ENCODE results near the gene DDX23. TPM values are rescaled to one million over a fixed set of nuclear protein-coding genes. Genes with fewer than 3 reads are reported as not detected.

Gene DDX23
- polyA plus RNA-seq, 1 of the 3 experiments (the other 2 are of a cell fraction), result 50.4 TPM

GRCh38 chr12:48795550-48796455 is 56.2 kb downstream of the DDX23 start (continued):
- no peak for TF ChIP-seq USF2 (IDR thresholded peaks at IDR 0.05; ENCODE audit: borderline replicate concordance, low read depth, low read length)
- TF ChIP-seq EP300 (IDR thresholded peaks at IDR 0.05; ENCODE audit: borderline replicate concordance in 1 of 2, low read depth in 1 of 2, low read length in 1 of 2), result no peak
- no peak for TF ChIP-seq GABPA (IDR thresholded peaks at IDR 0.05; ENCODE audit: low read depth)
- TF ChIP-seq PBX3 (IDR thresholded peaks at IDR 0.05), result no peak
- no peak for TF ChIP-seq RXRA (IDR thresholded peaks at IDR 0.05; ENCODE audit: borderline replicate concordance, low read depth)
- TF ChIP-seq CHD2 (IDR thresholded peaks at IDR 0.05; ENCODE audit: low read length, partially characterized antibody), result peak; percentile 48
- TF ChIP-seq ZBTB33 (IDR thresholded peaks at IDR 0.05; ENCODE audit: borderline replicate concordance, low read depth), result no peak
- no peak for TF ChIP-seq TCF12 (IDR thresholded peaks at IDR 0.05)

GRCh38 chr12:48794870-48795269 is 57.1 kb downstream of the DDX23 start:
- H3K27me3 ChIP-seq (ENCODE audit: insufficient read depth), result no peaks in the 10 kb centered on the region
- H3K9me2 ChIP-seq, result no peaks in the 10 kb centered on the region
- H3K9ac ChIP-seq, result no peak overlapping the region
- H3K27ac ChIP-seq (ENCODE audit: low read depth in 2 of 2, low read length in 1 of 2), result no peak overlapping the region
- no peak for DNase-seq
- H3K4me1 ChIP-seq (ENCODE audit: control insufficient read depth in 1 of 2, insufficient read depth in 2 of 2, low read depth in 1 of 2, low read length in 1 of 2), result peaks cover 0 to 4% of the 10 kb centered on the region in 2 experiments; a peak in 1 of 4 replicates
- WGBS (ENCODE audit: low lambda C conversion rate), result 86% methylated on average over 3 of the region's 3 CpGs
- CTCF ChIA-PET, result interaction anchor here (0.7 to 15.6 kb wide), 22 partner anchors 13 to 251 kb away, joined by 3 to 234 read pairs (median 6); partner anchors contain the start of genes DDN and KANSL2
- H3K9me3 ChIP-seq, result no peaks in the 10 kb centered on the region
- H3K4me2 ChIP-seq, result no peak overlapping the region
- no peak overlapping the region for H2AFZ ChIP-seq (ENCODE audit: low read depth)
- POLR2A ChIA-PET, result no interaction called here
- H3K4me3 ChIP-seq (ENCODE audit: low read depth in 2 of 2, low read length in 1 of 2), result no peak overlapping the region
- no peaks in the 10 kb centered on the region for H3K79me2 ChIP-seq (ENCODE audit: insufficient read depth)
- H3K36me3 ChIP-seq (replicated peaks in 1 of 2; ENCODE audit: control insufficient read depth in 1 of 2, insufficient read depth in 2 of 2, low read length in 1 of 2), result no peaks in the 10 kb centered on the region
- H4K20me1 ChIP-seq (ENCODE audit: insufficient read depth), result no peaks in the 10 kb centered on the region
- H3F3A ChIP-seq (replicated peaks; ENCODE audit: insufficient read depth), result no peaks in the 10 kb centered on the region
- TF ChIP-seq RCOR1 (IDR thresholded peaks at IDR 0.05; ENCODE audit: low read length) (no peak), GATA2 (CRISPR knock-in tag; IDR thresholded peaks at IDR 0.05) (no peak), REST (IDR thresholded peaks at IDR 0.05; ENCODE audit: low read depth, low read length) (no peak), CTCF (IDR thresholded peaks at IDR 0.05) (no peak), FOSL2 (IDR thresholded peaks at IDR 0.05; ENCODE audit: borderline replicate concordance, low read depth) (no peak), TCF12 (IDR thresholded peaks at IDR 0.05) (no peak), ZBTB33 (IDR thresholded peaks at IDR 0.05; ENCODE audit: borderline replicate concordance, low read depth) (no peak), MXI1 (IDR thresholded peaks at IDR 0.05; ENCODE audit: low read depth, low read length) (no peak), FOXJ3 (CRISPR knock-in tag; IDR thresholded peaks at IDR 0.05) (no peak), ELF1 (IDR thresholded peaks at IDR 0.05) (no peak), JUND (IDR thresholded peaks at IDR 0.05) (no peak), NFIC (IDR thresholded peaks at IDR 0.05; ENCODE audit: borderline replicate concordance) (no peak)

Data from SK-N-SH (cell line).